Tibial artery (tissue), 4 donors: ENCODE data around the gene RET.

Experiments used
- DNase-seq, 2 donors: peaks; one replicate each; pipeline ENCODE4 v3.0.0-alpha.2; 2019
- H3K27ac ChIP-seq, 2 donors: fragments of 200-600 bp; sonication (generic) in 1 of 2; 1 replicate in 1 of 2; 2 replicates in 1 of 2; pipeline ENCODE4 v1.5.1; 2018 to 2019; ENCODE audit warnings: mild to moderate bottlenecking in 1 of 2
- H3K27me3 ChIP-seq, 2 donors: fragments of 200-600 bp; sonication (generic) in 1 of 2; one replicate each; pipeline versions ENCODE4 v1.5.1 to v1.6.0; 2016 to 2019
- H3K36me3 ChIP-seq, 3 donors: fragments of 200-600 bp; sonication (generic) in 2 of 3; one replicate each; pipeline ENCODE4 v1.5.1; 2016 to 2019; ENCODE audit warnings: mild to moderate bottlenecking in 2 of 3
- H3K4me1 ChIP-seq, 4 donors: fragments of 200-600 bp; sonication (generic) in 2 of 4; 1 replicate in 3 of 4; 2 replicates in 1 of 4; pipeline ENCODE4 v1.5.1; 2016 to 2019
- H3K4me3 ChIP-seq, 2 donors: fragments of 200-600 bp; sonication (generic) in 1 of 2; 1 replicate in 1 of 2; 2 replicates in 1 of 2; pipeline ENCODE4 v1.5.1; 2018 to 2019; ENCODE audit warnings: mild to moderate bottlenecking in 2 of 2
- H3K9me3 ChIP-seq, 3 donors: fragments of 200-600 bp; sonication (generic) in 1 of 3; one replicate each; pipeline ENCODE4 v1.5.1; 2016 to 2019
- intact Hi-C: fragments of 100-400 bp; cut with DNase I; formaldehyde crosslinking; loops from one replicate; pipeline ENCODE4 v1.15.0; 2023; ENCODE audit warnings: low total_unique reads
- TF ChIP-seq, protein P1 (sequence below), 2 experiments: fragments of 200-600 bp in 1 of 2; fragments of 450-650 bp in 1 of 2; IDR thresholded peaks; one replicate each; pipeline ENCODE4 v1.5.1; 2017 to 2019; ENCODE audit warnings: antibody characterized with exemption in 2 of 2, mild to moderate bottlenecking in 1 of 2, moderate library complexity in 1 of 2

The RET gene

DNA sequence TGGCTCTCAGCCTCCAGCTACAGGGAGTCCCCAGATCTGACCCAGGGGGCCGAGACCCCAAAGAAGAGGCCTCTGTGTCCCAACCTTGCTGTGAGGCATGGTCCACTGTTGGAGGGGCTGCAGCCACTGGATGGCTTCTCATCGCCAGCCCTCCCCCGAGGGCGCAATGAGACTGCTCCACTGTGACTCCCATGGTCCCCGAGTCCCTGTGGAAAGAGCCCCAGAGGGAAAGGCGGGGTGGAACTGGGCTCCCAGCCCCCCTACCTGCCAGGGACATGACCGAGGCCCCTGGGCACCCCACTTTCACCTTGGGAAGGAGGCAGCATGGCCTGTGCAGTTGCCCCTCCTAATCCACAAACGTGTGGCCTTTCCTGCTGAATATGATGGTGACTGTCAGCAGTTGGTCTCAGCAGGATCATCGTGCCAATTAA lies 33.5 kb upstream of the RET start:
- peak in 1 of 2 donors; percentile 40 for DNase-seq
- Histone ChIP-seq H3K4me1 (no peaks in the 10 kb centered on the region), H3K4me3 (no peak overlapping the region), H3K27ac (no peak overlapping the region), H3K27me3 (peaks cover 0 to 2% of the 10 kb centered on the region in 2 donors), H3K36me3 (no peaks in the 10 kb centered on the region), H3K9me3 (no peaks in the 10 kb centered on the region)
- intact Hi-C loops: no loop called here
- TF ChIP-seq, protein P1, sequence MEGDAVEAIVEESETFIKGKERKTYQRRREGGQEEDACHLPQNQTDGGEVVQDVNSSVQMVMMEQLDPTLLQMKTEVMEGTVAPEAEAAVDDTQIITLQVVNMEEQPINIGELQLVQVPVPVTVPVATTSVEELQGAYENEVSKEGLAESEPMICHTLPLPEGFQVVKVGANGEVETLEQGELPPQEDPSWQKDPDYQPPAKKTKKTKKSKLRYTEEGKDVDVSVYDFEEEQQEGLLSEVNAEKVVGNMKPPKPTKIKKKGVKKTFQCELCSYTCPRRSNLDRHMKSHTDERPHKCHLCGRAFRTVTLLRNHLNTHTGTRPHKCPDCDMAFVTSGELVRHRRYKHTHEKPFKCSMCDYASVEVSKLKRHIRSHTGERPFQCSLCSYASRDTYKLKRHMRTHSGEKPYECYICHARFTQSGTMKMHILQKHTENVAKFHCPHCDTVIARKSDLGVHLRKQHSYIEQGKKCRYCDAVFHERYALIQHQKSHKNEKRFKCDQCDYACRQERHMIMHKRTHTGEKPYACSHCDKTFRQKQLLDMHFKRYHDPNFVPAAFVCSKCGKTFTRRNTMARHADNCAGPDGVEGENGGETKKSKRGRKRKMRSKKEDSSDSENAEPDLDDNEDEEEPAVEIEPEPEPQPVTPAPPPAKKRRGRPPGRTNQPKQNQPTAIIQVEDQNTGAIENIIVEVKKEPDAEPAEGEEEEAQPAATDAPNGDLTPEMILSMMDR (IDR thresholded peaks at IDR 0.05): no peak

- H3K9me3 ChIP-seq: no peaks in the 10 kb centered on the region
- H3K4me1 ChIP-seq: no peaks in the 10 kb centered on the region
- TF ChIP-seq, protein P1 (IDR thresholded peaks at IDR 0.05): no peak
- H3K36me3 ChIP-seq: no peaks in the 10 kb centered on the region
- peaks cover 0 to 8% of the 10 kb centered on the region in 2 donors for H3K27me3 ChIP-seq
- peak in 1 of 2 donors; percentile 53 for DNase-seq
- no peak overlapping the region for H3K4me3 ChIP-seq
- H3K27ac ChIP-seq: no peak overlapping the region
- intact Hi-C loops: no loop called here
Measured at GRCh38 chr10:43043773-43044447, 33.0 kb upstream of the RET start.

- Histone ChIP-seq H3K36me3 (no peaks in the 10 kb centered on the region), H3K27me3 (peaks cover 0 to 13% of the 10 kb centered on the region in 2 donors), H3K9me3 (no peaks in the 10 kb centered on the region), H3K4me1 (no peaks in the 10 kb centered on the region), H3K4me3 (no peak overlapping the region), H3K27ac (no peak overlapping the region)
- TF ChIP-seq, protein P1 (IDR thresholded peaks at IDR 0.05): no peak
- DNase-seq: peak in 1 of 2 donors; percentile 54
- intact Hi-C loops: no loop called here
Measured at GRCh38 chr10:43044448-43044921, 32.4 kb upstream of the RET start.

GRCh38 chr10:43044961-43045621 lies 31.8 kb upstream of the RET start:
- peak; percentile 14 to 56 for DNase-seq
- TF ChIP-seq, protein P1 (IDR thresholded peaks at IDR 0.05): no peak
- H3K27me3 ChIP-seq: peaks cover 0 to 15% of the 10 kb centered on the region in 2 donors
- intact Hi-C loops: no loop called here
- H3K9me3 ChIP-seq: no peaks in the 10 kb centered on the region
- no peaks in the 10 kb centered on the region for H3K36me3 ChIP-seq
- H3K4me1 ChIP-seq: no peaks in the 10 kb centered on the region
- H3K4me3 ChIP-seq: no peak overlapping the region
- H3K27ac ChIP-seq: no peak overlapping the region

- intact Hi-C loops: no loop called here
- Histone ChIP-seq H3K4me1 (no peaks in the 10 kb centered on the region), H3K9me3 (no peaks in the 10 kb centered on the region), H3K4me3 (no peak overlapping the region), H3K36me3 (no peaks in the 10 kb centered on the region), H3K27me3 (peaks cover 0 to 15% of the 10 kb centered on the region in 2 donors), H3K27ac (no peak overlapping the region)
- TF ChIP-seq, protein P1 (IDR thresholded peaks at IDR 0.05): no peak
- DNase-seq: peak; percentile 14 to 19
Measured at GRCh38 chr10:43045631-43046287, 31.1 kb upstream of the RET start.
